Activated CD4-positive, CD25-positive, alpha-beta regulatory T cell (primary cell): ENCODE results near the gene RARG.

ENCODE experiments used
- DNase-seq, 4 experiments: peaks; one replicate each; lab custom pipeline; 2025; lab: John Stamatoyannopoulos, UW

RARG gene

DNA sequence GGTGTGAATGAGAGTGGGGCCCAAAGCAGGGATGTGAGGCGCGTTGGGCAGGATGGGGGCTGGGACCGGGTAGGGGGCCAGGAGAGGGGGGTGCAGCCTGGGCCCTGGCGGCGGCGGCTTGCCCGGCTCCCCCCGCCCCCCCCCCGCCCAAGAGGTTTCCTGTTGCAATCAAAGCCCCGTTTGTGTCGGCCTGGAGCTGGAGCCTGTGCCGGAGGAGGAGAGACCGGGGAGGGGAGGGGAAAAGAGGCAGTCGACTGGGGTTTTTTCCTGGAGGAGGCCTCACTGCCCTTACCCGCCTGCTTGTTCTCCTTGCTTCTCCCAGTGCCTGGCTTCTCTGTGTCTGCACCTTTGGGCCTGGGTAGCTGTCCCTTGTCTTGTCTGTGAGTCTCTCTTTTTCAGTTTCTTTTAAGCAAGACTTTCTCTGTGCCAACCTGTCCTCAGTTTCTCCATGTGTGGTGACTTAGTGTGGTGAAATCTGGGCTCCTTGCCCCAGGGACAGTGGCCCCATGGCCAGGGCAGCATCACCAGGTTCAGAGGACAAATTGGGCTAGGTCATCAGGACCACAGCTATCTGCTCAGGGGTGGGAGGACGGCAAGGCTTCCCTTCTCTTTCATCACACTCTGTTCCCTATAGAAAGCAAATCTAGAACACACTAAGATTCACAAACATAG, 8.5 kb downstream of the RARG start:
- no peak for DNase-seq

DNA sequence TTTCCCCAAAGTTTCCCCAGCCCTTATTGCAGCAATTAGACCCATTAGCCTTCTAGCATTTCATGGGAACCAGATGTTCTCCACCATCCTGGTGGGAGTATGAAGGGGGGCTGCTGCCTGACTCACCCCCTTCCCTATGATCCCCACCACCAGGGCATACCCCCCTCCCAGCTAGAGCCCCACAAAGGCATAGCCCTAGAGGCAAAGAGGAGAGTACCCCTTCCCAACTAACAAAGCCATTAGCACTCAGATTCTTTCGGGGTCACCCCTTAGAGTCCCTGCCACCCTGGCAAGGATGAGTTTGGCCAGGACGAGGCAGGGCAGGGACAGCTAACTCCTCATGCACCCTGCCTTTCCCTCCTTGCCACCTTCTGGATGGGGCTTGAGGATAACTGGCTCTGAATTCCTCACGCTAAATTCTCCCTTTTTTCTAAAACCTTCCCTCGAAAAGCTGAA, 9.2 kb downstream of the RARG start:
- DNase-seq, result no peak

DNA sequence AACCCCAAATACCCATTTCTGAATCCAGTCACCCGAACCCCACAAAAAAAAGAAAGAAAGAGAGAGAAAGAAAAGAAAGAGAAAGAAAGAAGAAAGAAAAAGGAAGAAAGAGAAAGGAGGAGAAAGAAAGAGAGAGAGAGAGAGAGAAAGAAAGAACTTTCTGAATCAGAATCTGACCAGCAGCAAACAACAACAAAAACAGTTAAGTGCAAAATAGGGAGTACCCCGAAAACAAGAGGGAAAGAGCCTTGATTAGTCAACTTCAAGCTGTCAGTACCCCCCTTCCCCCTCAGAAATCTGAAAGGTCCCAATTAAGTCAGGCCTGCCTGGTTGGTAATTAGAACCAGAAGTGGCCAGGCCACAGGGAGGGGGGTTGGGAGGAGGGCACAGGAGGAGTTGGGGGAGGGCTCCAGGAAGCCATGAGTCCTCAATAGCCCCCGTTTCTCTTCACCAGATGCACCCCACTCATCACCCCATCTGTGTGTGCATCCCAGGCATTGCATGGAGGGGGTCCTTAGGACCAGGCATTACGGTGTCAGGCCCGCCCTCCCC, 9.8 kb downstream of the RARG start:
- no peak for DNase-seq

DNA sequence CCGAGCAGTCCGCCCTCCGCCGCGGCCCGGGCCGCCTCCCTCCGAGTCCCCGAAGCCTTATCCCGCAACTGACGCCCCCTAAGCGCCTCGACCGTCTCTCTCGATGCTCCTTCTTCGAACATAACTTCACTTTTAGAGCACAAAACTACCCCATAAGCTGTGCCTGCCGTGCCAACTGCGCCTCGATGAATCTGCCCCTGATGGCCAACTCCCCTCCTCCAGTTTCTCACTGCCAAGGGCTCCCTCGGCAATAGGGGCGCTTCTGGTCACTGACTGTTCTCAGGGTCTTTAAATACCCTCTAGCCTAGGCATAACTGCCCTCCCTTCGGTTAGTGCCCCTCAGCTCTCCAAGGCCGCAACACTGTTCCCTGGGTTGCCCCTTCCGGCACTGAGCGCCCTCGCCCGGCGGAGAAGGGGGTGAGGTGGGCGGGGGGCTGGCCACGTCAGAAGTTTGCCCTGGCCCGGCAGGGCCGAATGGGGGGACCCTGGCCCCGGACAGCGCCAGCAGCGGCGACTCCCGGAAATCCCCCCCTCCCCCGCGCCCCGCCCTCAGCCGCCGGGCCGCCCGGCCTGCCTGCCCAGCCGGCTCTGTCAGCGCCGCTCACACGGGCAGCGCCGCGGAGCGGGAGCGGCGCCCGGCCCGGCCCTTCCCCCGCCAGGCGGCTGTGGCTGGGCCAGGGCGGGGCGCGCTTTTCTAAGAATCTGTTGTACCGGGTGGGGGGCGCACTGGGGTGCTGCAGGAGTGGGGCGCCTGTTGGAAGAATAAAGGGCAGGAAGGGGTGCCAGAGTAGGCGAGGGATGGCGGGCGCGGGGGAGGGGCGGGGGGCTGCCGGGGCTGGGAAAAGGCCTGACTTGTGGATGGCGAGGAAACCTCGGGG, 10.6 kb downstream of the RARG start:
- peak in 1 of 4 experiments; percentile 30 for DNase-seq

DNA sequence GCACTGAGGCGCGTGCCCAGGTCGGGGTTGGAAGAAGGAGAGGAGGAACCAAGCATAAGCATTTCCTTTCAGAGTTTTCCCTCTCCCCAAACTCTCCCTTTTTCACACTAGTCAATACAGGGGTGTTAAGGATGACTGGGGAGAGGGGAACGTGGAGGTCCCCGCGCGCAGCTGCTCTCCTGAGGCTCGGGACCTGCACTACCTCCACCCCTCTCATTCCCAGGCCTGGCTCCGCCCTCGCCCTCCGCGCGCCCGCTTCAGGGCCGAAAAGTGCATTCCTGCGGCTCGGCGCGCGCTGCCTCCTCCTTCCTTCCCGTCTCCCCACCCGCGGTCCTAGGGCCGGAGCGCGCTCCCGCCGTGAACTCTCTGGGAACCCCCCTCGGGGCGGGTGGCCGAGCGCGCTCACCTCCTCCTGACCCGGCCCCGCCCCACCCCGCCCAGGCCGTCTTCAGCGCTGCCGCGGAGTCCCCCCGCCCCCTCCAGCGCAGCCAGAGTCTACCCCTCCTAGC, 11.3 kb downstream of the RARG start:
- peak; percentile 53 to 68 (median 62) for DNase-seq

DNA sequence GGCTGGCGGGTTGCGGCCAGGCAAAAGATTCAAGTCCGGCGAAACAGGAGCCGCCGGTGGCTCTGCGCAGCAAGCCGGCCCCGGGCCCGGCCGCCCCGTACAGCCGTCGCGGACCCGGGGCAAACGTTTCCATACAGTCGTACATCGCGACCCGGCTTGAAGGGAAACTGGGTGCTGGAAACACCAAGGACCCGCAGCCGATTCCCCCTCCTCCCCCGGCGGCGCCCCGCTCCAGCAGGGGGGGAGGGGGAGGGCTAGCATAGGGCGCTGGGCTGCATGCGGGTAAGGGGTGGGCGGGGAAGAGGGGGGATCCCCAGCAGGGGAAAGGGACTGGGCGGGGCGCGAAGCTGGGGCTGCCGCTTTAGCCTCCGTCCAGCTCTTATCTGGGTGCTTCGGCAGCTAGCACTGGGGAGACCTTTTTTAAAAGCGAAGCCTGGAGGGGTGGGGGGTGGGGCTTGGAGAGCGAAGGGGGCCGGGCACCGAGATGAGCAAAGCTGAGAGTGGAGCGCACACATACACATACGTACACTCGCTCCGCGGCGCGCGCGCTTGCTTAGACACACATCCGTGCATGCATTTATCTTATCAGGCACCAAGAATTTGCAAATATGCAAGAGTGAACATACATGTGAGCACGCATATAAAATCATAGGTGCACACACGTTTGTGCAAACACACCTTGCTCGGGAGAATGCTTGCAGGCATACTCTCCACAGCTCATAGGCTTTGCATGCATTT, 11.9 kb downstream of the RARG start:
- peak; percentile 37 to 74 (median 64) for DNase-seq

DNA sequence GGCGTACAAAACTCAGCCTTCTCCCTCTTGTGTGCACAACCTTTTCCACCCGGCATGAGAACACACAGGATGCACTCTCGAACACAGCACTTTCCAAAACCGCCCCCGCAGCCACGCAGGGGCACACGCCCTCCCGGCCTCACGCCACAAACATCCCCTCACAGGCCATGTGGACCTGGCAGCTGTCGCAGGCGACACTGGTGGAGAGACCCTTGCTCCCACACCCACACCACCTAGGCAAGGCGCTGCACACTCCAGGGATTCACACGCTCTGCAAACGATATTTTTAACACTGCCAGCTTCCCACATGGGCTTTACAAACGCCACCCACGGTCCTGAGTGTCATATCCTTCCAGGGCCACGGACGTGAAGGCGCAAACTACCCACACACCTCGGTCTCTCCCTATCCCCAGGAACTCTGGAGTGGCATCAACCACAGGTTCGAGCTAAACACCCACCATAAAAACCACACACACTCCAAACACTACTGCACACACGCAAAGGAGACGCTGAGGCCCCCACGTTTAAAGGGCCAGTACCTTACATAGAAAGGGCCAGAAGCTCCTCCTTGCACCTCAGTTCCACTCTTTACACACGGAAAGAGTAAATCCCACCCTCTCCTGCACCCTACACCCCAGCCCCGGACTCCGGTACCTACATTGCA, 12.6 kb downstream of the RARG start:
- DNase-seq, result peak in 1 of 4 experiments; percentile 16

DNA sequence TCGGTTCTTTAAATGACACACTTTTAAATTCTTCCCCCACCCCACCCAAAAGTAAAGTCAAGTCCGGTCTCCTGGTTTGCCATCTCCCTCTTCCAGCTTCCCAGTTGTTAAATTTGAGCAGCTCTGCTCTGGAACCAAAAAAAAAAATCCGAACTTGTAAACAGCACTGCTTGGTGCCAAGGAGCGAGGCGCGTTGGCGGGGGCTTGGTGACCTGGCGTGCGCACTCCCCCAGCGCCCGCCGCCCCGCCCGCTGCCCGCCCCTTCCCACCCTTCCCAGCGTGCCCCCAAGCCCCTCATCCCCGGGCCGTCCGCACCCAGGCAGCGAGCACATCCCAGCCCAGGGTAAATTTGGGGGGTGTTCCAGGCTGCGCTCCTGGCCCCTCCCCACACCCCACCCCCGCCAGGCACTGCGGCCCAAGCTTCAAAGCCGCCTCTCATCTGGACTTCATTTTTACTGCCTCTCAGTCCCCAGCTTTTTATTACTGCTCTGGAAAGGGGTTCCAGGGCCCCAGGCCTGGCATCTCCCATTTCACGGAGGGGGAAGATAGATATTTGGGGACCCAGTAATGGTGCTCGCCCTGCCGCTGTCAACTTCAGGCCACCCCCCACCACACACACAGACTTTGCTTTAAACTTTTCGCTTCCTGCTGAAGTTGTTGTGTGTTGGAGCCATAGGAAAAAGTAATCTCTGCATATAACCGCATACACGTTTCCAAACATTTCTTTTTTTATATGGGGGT, 13.3 kb downstream of the RARG start:
- no peak for DNase-seq

DNA sequence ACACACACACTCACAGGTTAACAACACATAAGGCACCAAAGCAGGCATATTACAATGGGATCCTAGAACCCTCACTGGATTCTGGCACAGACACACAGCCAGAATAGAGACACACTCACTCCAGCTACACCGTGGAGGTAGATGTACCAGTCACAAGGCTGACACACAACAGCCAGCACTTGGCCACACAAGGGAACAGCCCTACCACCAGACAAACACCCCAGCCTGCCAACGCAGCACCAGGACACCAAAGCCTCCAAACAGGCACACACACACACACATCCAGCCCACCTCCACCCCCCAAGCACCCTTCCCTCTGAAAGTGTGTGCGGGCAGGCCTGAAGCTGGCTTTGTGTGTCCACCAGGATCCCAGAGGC, 14.1 kb downstream of the RARG start:
- no peak for DNase-seq

DNA sequence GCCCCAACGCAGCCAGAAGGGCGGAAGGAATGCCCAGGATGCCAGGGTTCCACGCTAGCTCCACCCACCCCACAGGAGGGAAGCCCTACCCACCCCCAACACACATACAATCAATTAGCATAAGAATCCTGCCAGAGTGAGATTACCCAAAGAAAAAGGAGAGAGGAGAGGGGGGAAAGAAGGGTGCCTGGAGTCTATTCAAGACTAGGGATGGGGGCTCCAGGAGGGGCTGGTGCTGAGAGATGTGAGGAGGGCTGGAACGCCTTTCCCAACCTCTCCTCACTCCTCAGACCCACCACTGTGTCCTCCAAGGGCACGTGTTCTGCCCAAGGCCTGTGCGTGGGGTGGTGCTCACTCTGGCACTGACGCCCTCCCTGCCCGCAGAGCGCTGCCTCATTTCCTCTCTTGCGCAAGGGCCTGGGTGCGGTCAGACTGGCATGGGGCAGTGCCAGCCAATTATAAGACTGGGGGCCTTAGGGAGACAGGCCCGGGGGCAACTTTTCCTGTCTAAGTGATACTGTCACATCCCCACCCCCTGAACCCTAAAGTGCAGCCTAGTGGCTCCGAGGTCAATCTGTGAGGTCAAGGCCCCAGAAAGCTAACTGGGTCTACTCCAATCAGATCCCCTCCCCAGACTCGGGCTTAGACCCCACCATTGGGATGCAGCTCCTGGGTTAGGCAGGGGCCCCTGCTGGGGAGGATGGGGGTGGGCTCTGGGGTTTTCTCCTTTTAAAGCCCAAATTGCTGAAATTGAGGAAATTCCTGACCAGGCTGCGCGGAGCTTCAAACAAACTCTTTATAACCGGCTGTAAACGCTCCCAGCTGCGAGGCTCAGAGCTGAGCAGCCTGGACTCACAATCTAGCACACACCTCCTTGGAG, 14.7 kb downstream of the RARG start:
- DNase-seq, result no peak

DNA sequence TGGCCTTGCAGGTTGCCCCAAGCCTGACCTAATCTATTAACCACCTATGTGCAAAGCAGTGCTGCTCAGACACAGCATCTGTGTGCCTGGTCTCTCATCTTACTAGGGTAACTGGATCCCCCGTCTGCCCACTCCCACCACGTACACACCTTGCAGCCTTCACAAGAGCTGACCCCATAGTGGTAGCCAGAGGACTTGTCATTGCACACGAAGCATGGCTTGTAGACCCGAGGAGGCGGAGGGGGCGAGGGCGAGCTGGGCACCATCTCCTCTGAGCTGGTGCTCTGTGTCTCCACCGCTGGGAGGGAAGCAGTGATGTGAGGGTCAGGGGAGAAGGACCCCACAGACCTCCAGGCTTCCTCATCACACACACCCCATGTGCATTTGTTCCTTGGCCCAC, 16.5 kb downstream of the RARG start:
- no peak for DNase-seq

DNA sequence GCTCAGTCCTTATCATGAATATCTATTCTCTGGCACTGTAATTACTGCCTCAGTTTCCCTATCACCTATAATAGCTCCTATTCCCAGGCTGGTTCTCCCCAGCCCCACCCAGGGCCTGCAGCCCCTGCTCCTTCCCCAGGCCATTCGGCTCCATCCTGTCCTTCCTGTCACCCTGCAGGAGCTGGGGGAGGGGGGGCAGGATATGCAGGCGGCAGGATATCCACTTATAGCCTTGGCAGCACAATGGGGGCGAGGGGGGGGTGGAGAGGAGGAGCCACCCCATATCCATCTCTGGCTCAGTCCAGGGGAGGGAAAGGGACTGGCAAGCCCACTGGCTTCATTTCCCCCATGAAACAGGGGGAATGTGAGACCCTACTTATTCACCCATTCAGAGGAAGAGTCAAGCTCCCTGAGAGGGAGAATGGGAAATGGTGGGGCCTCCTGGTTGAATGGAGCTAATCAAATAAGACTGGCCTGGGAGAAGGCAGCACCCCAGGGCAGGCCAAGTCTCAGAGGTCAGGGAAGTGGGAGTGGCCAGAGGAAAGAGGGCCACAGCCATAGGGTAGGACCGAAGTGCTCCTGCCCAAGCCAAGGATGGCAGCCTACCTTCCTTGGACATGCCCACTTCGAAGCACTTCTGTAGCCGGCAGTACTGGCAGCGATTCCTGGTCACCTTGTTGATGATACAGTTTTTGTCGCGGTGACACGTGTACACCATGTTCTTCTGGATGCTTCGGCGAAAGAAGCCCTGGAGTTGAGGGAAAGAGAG, 17.1 kb downstream of the RARG start:
- DNase-seq, result no peak

DNA sequence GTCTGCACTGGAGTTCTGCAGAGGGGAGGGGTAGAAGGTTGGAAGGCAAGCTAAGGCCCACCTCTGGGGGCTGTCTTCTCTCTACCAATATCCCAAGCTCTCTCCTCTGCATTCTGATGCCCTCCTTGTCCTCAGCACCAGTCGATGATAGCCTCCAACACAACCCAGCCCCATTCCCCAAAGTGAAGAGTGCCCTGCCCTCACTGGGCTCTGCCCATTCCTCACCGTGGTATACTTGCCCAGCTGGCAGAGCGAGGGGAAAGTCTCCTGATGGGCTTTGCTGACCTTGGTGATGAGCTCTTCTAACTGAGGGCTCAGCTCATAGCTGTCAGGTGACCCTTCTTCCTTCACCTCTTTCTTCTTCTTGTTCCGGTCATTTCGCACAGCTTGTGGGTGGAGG, 17.8 kb downstream of the RARG start:
- DNase-seq, result no peak

DNA sequence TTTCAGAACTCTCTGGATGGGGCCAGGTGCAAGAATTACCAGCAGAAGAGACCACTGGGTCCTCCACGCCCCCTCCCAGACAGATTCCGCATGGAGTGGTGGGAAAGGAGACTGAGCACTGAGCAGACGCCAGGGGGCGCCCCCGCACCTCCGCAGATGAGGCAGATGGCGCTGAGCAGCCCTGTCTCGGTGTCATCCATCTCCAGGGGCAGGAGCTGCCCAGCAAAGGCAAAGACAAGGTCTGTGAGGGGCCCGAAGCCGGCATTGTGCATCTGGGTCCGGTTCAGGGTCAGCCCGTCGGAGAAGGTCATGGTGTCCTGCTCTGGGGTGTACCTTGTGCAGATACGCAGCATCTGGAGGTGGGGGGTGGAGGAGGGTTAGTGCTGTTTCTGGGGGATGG, 18.7 kb downstream of the RARG start:
- peak; percentile 71 to 80 (median 78) for DNase-seq

DNA sequence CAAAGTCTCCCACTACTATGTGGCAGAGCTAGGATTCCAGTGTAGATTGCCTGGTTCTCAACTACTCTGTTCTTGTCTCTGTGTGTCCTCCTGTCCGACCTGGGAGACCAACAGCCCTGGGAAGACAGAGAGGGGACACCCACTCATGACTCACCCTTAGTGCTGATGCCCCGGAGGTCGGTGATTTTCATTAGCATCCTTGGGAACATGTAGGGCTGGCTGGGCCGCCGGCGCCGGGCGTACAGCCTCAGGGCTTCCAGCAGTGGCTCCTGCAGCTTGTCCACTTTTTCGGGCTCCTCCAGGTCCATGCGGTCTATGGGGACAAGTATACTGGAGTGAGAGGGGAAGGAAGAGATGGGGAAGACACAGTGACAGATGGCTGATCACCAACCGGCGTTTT, 19.1 kb downstream of the RARG start:
- no peak for DNase-seq

DNA sequence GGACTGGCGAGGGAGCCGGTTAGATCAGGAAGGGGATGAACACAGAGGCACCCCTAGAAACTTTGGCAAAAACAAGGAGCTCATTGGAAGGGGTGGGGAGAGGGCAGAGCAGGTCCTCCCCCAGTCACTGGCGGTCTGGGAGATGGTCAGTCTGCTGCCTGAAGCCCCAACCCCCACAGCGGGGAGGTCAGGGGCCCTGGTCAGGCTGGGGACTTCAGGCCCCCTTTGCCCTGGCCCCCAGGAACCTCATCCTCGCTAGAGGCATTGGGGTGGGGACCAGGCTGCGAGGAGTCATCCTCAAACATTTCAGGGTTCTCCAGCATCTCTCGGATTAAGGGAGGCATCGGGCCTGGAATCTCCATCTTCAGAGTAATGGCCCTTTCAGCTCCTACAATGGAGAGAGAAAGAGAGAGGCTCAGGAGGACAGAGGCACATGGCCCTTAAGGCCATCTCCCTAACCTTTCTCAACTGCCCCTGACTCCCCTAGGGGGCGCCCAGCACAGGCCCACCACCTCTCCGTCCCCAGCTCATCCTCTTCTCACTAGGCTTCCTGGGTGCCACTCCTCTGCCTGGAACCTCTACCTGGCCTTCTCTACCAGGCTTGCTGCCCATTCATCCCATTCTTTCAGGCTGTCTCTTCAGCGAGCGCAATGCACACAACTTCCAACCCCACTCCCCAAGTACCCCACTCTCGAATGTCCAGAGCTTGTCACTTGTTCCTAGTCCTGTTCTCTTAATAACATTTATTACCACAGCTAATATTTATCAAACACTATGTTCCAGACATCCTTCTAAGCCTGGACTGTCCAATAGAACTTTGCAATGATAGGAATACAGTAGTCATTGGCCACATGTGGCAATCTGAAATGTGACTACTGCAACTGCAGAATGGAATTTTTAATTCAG, 20.3 kb downstream of the RARG start:
- no peak for DNase-seq

DNA sequence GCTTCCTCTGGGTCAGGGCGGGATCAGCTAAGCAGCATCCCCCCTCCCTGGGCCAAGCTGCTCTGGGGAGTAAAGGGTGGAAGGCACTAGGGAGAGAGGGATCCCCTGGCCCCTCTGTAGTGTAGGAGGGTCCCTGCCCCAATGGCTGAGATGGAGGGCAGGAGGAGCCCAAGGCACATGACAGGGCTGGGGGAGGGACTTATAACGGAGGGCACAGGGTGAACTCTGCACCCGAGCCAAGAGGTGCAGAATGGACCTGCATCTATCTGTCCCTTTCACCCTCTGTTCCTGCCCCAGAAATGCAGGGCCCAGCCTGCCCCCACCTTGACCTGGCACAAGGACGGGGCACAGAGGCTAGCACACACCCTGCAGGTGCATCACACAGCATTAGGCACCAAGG, 21.2 kb downstream of the RARG start:
- no peak for DNase-seq

DNA sequence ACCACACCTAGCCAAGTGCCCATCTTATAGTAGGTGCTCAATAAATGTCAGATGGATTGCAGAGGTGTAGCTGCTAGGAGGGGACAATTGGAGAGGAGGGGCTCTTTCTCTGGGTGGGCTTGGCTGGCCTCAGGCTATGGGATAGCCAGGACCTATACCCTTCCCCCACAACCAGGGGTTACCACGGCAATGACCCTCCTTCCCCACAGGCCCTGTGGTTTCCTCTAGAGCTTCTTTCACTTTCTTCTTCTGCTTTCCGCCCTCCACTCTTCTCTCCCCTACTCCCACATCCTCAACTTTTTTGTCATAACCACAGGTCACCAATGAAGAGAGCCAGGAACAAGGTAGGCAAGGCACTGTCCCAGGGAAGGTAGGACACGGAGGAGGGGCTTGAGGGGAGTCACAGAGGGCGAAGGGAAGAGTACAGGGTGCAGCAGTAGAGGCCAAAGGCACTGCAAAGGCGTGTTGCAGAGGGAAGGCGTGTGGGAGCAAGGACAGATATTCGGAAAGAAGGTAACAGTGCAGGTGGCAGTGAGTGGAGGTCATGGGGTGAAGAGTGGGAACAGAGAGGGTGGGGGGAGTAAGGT, 23.0 kb downstream of the RARG start:
- DNase-seq, result no peak
